Measurements from ENCODE around the gene EIF4E3.
A peak's percentile ranks its signal among the peaks of the same experiment; 100 is the strongest.

DNA sequence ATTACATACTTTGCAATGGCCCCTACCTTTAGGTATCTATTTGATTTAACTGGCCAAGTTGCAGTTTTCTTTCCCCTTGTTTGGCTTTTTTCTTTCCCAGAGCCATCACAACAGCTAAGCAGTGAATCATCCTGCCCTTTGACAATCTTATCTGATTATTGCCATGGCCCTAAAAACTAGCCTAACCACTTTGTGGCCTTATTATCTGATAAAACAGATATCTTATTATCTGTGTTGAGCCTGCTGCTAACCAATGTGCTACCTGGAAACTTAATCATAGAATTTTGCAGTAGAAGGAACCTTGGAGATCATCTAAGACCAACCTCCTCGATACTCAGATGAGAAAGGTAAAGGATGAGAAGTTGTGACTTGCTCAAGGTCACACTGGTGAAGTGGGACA, 37.1 kb downstream of the EIF4E3 start:
- TF ChIP-seq RARB (CRISPR knock-in tag; IDR thresholded peaks at IDR 0.05): no peak
- no peak for TF ChIP-seq ZFP3 (CRISPR knock-in tag; IDR thresholded peaks at IDR 0.05)
- no peak for TF ChIP-seq TSHZ2 (CRISPR knock-in tag; IDR thresholded peaks at IDR 0.05)
- TF ChIP-seq PPARA (CRISPR knock-in tag; IDR thresholded peaks at IDR 0.05; ENCODE audit: borderline replicate concordance): no peak
- no peak for TF ChIP-seq ZNF565 (CRISPR knock-in tag; conservative IDR thresholded peaks at IDR 0.05; ENCODE audit: low read depth)
- TF ChIP-seq, protein P1, sequence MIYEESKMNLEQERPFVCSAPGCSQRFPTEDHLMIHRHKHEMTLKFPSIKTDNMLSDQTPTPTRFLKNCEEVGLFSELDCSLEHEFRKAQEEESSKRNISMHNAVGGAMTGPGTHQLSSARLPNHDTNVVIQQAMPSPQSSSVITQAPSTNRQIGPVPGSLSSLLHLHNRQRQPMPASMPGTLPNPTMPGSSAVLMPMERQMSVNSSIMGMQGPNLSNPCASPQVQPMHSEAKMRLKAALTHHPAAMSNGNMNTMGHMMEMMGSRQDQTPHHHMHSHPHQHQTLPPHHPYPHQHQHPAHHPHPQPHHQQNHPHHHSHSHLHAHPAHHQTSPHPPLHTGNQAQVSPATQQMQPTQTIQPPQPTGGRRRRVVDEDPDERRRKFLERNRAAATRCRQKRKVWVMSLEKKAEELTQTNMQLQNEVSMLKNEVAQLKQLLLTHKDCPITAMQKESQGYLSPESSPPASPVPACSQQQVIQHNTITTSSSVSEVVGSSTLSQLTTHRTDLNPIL (CRISPR knock-in tag; IDR thresholded peaks at IDR 0.05; ENCODE audit: low read depth): no peak
- TF ChIP-seq ESRRG (CRISPR knock-in tag; IDR thresholded peaks at IDR 0.05): no peak
- TF ChIP-seq POU6F1 (CRISPR knock-in tag; IDR thresholded peaks at IDR 0.05; ENCODE audit: borderline replicate concordance, low read depth): no peak
- no peak for TF ChIP-seq ZNF70 (CRISPR knock-in tag; IDR thresholded peaks at IDR 0.05)
- 0 out of 2 replicates have a peak, but pooled peaks have one; percentile 30 for TF ChIP-seq ISL1 (CRISPR knock-in tag; IDR thresholded peaks at IDR 0.05)
- no peak for TF ChIP-seq BACH2 (CRISPR knock-in tag; IDR thresholded peaks at IDR 0.05; ENCODE audit: borderline replicate concordance)
